Transverse colon (tissue), 4 donors: ENCODE measurements around the gene TTC39C. TPM values are rescaled to one million over a fixed set of nuclear protein-coding genes. Genes with fewer than 3 reads are reported as not detected.

Experiments used
- DNase-seq: peaks from one replicate; pipeline ENCODE4 v3.0.0-alpha.2; 2019
- H3K27ac ChIP-seq, 4 donors: fragments of 200-600 bp; sonication (generic); 2 replicates each; pipeline ENCODE4 v1.5.1; 2016 to 2018; ENCODE audit warnings: inconsistent platforms in 4 of 4
- H3K27me3 ChIP-seq: fragments of 200-600 bp; sonication (generic); 2 replicates; pipeline ENCODE4 v1.5.1; 2017; ENCODE audit warnings: inconsistent platforms
- H3K36me3 ChIP-seq, 4 donors: fragments of 200-600 bp; sonication (generic); 2 replicates each; pipeline ENCODE4 v1.5.1; 2017 to 2019; ENCODE audit warnings: inconsistent platforms in 4 of 4
- H3K4me1 ChIP-seq, 4 donors: fragments of 200-600 bp; sonication (generic); 2 replicates each; pipeline ENCODE4 v1.5.1; 2017 to 2020; ENCODE audit warnings: inconsistent platforms in 4 of 4
- H3K4me3 ChIP-seq, 4 donors: fragments of 200-600 bp; sonication (generic); 1 replicate in 1 of 4; 2 replicates in 3 of 4; pipeline versions ENCODE4 v1.5.1 to v1.6.1; 2017 to 2019; ENCODE audit warnings: inconsistent platforms in 4 of 4
- H3K9me3 ChIP-seq, 2 donors: fragments of 200-600 bp; sonication (generic); 2 replicates each; pipeline ENCODE4 v1.5.1; 2017 to 2019; ENCODE audit warnings: inconsistent platforms in 2 of 2
- CTCF ChIP-seq, 5 experiments: fragments of 200-600 bp in 3 of 5; fragments of 450-650 bp in 2 of 5; sonication (generic) in 3 of 5; IDR thresholded peaks; 1 replicate in 2 of 5; 2 replicates in 3 of 5; pipeline ENCODE4 v1.5.1; 2016 to 2017; ENCODE audit warnings: antibody characterized with exemption in 5 of 5, inconsistent platforms in 3 of 5, mild to moderate bottlenecking in 2 of 5, moderate library complexity in 1 of 5
- EP300 ChIP-seq: sonication (generic); formaldehyde crosslinking; IDR thresholded peaks from one replicate; pipeline ENCODE4 v1.6.1; 2017; ENCODE audit warnings: antibody characterized with exemption, low read depth
- POLR2A ChIP-seq: fragments of 450-650 bp; IDR thresholded peaks from one replicate; pipeline ENCODE4 v1.6.1; 2016; ENCODE audit warnings: antibody characterized with exemption, mild to moderate bottlenecking, moderate library complexity
- POLR2AphosphoS5 ChIP-seq, 3 donors: sonication (generic); formaldehyde crosslinking; IDR thresholded peaks; one replicate each; pipeline ENCODE4 v1.6.1; 2016; ENCODE audit warnings: antibody characterized with exemption in 3 of 3
- WGBS, 2 donors: methylation state at CpG; one replicate each; pipeline ENCODE4 v1.1.5; 2018; ENCODE audit warnings: low coverage in 1 of 2; 5-methylcytosine and 5-hydroxymethylcytosine counted together
- in situ Hi-C, 4 donors: fragments of 200-750 bp; cut with MboI; loops; one replicate each; pipeline versions ENCODE4 v1.15.0 to v1.15.1; 2017; ENCODE audit warnings: low sequenced_read_pairs in 3 of 4, low pct_ligation_motif_present in 1 of 4, low pct_unique_long_range_greater_than_20kb in 1 of 4
- intact Hi-C: fragments of 100-400 bp; cut with DNase I; formaldehyde crosslinking; loops from one replicate; pipeline ENCODE4 v1.15.1; 2023; ENCODE audit warnings: low total_unique reads
- total RNA-seq, 4 donors: library from RNA; depleted of rRNA; stranded (reverse); fragments of >200 nt; gene quantifications; one replicate each; pipeline ENCODE4 v1.1.0, GENCODE V29; 2016

Gene TTC39C
- 10 to 100 TPM in 1 of 4 donors, 1 to 10 TPM in 3; 4.8 to 18.4 (median 7.4) TPM for total RNA-seq

- Histone ChIP-seq H3K27ac (peak within 1 kb of the TSS; percentile 81 to 87 (median 83)), H3K4me3 (peak within 1 kb of the TSS; percentile 57 to 88 (median 75)), H3K9me3 (no peaks in the 10 kb centered on the region), H3K4me1 (peaks cover 3 to 18% (median 5%) of the 10 kb centered on the region in 4 donors), H3K27me3 (no peaks in the 10 kb centered on the region), H3K36me3 (no peaks in the 10 kb centered on the region)
- 1% methylated on average over 64 of the region's 118 CpGs; no CpG with 5 or more reads in 1 of the 2 donors for WGBS, 2 donors
- peak; percentile 69 for DNase-seq
- intact Hi-C loops: no loop called here
- in situ Hi-C loops: no loop called here
- peak; percentile 40 for TF ChIP-seq POLR2A
- TF ChIP-seq EP300: no peak
- TF ChIP-seq POLR2AphosphoS5 (IDR thresholded peaks at IDR 0.05): peak in 2 of 3 donors; percentile 26 to 39
- TF ChIP-seq CTCF (IDR thresholded peaks at IDR 0.05): no peak
Measured at GRCh38 chr18:24014062-24014985, at the start of gene TTC39C. TTC39C (plus strand) TSS chr18:24014754; CDS start chr18:24014872, 118 bp downstream.

- Histone ChIP-seq H3K36me3 (no peaks in the 10 kb centered on the region), H3K27me3 (no peaks in the 10 kb centered on the region), H3K4me1 (peaks cover 7 to 27% (median 18%) of the 10 kb centered on the region in 4 donors), H3K9me3 (no peaks in the 10 kb centered on the region), H3K27ac (no peak overlapping the region), H3K4me3 (no peak overlapping the region)
- DNase-seq: no peak
- in situ Hi-C loops (no loop called here), intact Hi-C loops (no loop called here)
- WGBS, 2 donors: 61 to 65% methylated on average over 3 to 8 of the region's 8 CpGs
- no peak for TF ChIP-seq CTCF (IDR thresholded peaks at IDR 0.05)
- TF ChIP-seq EP300: no peak
- no peak for TF ChIP-seq POLR2AphosphoS5 (IDR thresholded peaks at IDR 0.05)
- no peak for TF ChIP-seq POLR2A
Measured at GRCh38 chr18:23966909-23967308, 47.6 kb upstream of the TTC39C start.

- H3K27me3 ChIP-seq: no peaks in the 10 kb centered on the region
- WGBS, 2 donors: 67 to 90% methylated on average over 2 to 9 of the region's 9 CpGs
- no peaks in the 10 kb centered on the region for H3K36me3 ChIP-seq
- no peak for DNase-seq
- TF ChIP-seq CTCF (IDR thresholded peaks at IDR 0.05): no peak
- no peak for TF ChIP-seq POLR2AphosphoS5 (IDR thresholded peaks at IDR 0.05)
- no peak for TF ChIP-seq EP300
- TF ChIP-seq POLR2A: no peak
- peaks cover 7 to 27% (median 18%) of the 10 kb centered on the region in 4 donors for H3K4me1 ChIP-seq
- H3K4me3 ChIP-seq: no peak overlapping the region
- H3K27ac ChIP-seq: no peak overlapping the region
- intact Hi-C loops (no loop called here), in situ Hi-C loops (no loop called here)
- no peaks in the 10 kb centered on the region for H3K9me3 ChIP-seq
Measured at GRCh38 chr18:23967321-23968089, 47.0 kb upstream of the TTC39C start.
